Dedifferentiated amniotic fluid mesenchymal stem cell (primary cell): ENCODE data around the gene MAPK12.
A peak's percentile ranks its signal among the peaks of the same experiment; 100 is the strongest.
"Not testable (repeated sequence)": the region's sequence is repeated elsewhere in the genome, so short reads cannot be mapped to it uniquely, and the experiment has no call there.

Experiments
- DNase-seq: peaks from one replicate; pipeline ENCODE4 v3.0.0-alpha.2; 2016; ENCODE audit errors: extremely low spot score

The MAPK12 gene

DNA sequence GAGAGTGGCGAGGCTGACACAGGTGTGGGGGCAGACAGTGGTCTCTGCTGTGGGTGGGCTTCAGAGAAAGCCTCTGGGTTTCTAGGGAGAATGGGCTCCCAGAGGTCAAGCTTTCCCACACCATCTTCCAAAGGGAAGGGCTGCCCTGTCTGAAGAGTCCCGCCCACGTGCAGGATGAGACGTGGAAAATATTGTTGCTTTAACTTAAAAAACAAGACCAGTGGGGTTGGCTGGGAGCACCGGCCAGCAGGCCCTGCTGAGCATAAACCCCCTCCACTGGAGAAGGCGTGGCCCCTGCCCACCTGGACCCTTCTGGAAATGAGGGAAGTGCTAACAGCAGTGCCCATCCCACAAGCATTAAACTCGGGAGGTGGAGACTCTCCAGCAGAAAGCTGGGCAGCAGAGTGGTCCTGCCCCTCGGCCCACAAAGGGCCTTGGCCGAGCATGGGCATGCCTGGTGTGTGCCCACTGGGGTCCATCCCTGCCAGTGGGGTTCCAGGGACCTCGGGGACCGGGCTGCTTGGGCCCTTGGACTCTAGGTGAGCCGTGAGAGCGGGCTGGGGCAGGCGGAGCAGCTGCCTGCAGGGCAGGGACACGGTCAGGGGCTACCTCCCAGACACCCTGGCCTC is 45.3 kb downstream of the MAPK12 start:
- DNase-seq: no peak

- DNase-seq: no peak
Observed at GRCh38 chr22:50215297-50216054, 46.0 kb downstream of the MAPK12 start.

GRCh38 chr22:50213263-50213662 is 48.2 kb downstream of the MAPK12 start:
- no peak for DNase-seq

GRCh38 chr22:50211147-50211546 is 50.3 kb downstream of the MAPK12 start:
- no peak for DNase-seq

DNA sequence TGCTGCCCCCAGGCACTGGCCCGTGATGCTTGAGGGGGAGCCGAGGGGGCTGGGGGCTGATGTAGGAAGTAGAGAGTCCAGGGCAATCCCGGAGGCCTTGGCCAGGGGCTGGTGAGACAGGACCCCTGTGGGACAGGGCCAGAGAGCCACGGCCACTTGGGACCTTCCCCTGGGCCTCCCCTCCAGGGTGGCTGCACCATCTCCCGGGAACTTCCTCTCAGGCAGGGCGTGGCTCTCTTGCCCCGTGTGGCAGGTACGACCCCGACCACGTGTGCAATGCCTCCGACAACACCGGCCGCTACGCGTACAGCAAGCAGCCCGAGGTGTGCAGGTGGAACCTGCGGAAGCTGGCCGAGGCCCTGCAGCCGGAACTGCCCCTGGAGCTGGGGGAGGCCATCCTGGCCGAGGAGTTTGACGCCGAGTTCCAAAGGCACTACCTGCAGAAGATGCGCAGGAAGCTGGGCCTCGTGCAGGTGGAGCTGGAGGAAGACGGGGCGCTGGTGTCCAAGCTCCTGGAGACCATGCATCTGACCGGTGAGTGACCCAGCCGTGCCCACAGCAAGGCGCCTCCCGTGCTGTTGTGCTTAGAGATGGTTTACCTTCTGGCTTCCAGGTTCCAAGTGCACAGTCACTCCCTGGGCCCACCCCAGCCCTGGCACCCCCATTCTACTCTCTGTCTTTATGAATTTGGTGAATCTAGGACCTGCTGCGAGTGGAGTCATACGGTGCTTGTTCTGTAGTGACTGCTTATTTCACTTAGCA is 50.9 kb downstream of the MAPK12 start:
- no peak for DNase-seq

- DNase-seq: peak; percentile 36
Observed at GRCh38 chr22:50209893-50210292, 51.6 kb downstream of the MAPK12 start.

DNA sequence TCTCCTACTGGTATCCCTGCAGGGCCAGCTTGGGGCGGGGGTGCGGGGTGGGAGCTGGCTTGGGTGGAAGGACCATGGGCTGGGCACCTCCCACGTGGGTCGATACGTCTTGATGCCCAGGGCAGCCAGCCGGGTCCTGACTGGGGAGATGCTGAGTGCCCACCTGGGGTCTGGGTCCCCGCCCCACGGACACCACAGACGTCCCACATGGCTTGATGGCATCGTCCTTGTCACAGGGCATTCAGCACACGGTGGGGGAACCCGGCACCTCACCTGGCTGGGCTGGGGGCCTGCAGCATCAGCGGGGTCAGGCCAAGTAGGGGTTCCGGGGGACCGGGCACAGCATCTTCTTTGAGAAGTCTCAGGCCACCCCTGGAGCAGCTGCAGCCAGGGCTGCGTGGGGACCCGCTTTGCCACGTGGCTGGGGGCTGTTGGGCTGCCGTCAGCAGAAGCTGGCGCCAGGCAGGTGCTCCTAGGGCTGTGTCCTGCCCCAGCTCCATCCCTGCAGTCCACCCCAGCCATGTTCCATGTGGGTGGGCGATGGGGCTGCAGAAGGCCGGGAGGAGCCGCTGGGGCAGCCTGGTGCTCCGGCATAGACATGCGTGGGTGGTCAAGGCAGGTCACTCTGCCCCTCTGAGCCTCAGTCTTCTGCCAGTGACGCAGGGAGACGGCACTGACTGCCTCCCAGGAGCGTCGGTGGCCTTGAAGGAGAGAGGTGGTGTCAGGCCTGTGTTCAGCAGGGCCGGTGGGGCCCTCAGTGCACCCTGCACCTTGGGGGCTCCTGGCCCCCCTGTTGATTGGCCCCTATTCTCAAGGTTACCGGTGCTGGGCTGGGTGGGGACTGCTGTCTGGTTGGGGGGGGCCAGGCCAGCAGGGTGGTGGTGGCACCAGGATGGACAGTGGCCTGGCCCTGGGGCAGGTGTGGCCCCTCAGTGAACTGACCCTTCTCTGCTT is 52.3 kb downstream of the MAPK12 start:
- DNase-seq: no peak

- no peak for DNase-seq
Observed at GRCh38 chr22:50208430-50208938, 53.0 kb downstream of the MAPK12 start.

- no peak for DNase-seq
Observed at GRCh38 chr22:50207383-50208140, 53.9 kb downstream of the MAPK12 start.

DNA sequence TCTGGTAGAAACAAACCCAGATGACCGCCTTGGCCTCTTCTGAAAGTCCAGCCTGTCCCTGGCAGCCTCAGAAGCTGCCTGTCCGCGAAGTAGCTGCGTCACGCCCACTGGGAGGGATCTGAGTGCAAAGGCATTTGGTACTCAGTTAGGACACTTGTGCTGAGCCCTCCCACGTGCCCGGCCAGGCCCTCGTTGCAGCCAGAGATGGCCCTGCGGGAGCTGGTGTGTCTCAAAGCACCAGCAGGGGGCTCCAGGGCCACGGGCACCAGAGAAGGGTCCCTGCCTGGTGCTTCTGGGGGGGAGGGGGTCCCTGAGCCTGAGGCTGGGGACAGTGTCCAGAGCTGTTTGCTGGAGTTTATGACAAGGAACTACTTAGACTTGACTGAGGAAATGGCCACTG is 54.9 kb downstream of the MAPK12 start:
- no peak for DNase-seq

DNA sequence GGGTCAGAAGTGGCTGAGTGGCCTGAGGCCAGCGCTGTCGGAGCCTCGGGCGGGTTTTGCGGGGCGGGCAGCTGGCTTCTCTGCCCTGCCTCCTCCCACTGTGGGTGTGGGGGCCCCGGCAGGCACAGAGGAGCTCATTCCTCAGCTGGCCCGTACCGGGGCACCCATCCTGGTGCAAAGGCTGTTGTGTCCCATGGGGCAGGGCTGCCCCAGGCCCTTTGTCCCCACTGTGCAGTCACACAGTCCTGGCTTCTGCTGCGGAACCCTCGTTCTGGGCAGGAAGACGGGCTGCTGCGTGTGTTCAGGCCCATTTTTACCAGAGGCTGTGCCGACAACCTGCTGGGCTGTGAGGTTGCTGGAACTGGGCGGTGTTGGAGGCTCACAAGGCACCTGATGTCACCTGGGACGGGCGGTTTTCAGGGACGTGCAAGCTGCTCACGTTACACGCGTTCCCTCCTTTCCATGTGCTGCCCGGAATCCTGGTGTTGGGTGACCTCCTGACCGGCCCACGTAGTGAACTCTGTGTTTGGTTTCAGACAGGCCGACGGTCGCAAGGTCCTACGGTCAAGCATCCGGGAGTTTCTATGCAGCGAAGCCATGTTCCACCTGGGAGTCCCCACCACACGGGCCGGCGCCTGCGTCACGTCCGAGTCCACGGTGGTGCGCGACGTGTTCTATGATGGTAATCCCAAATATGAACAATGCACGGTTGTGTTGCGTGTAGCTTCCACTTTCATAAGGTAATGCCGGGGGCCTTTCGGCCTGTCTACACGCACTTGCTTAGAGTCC is 55.5 kb downstream of the MAPK12 start:
- no peak for DNase-seq

DNA sequence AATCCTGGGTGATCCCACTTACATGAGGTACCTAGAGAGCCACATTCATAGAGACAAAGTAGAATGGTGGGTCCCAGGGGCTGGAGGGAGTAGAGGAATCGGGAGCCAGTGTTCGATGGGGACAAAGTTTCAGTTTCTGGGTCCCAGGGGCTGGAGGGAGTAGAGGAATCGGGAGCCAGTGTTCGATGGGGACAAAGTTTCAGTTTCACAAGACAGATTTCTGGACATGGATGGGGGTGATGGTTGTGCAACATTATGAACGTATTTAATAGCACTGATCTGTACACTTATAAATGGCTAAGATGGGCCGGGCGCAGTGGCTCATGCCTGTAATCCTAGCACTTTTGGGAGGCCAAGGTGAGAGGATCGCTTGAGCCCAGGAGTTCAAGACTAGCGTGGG is 56.5 kb downstream of the MAPK12 start:
- DNase-seq: not testable (repeated sequence)

DNA sequence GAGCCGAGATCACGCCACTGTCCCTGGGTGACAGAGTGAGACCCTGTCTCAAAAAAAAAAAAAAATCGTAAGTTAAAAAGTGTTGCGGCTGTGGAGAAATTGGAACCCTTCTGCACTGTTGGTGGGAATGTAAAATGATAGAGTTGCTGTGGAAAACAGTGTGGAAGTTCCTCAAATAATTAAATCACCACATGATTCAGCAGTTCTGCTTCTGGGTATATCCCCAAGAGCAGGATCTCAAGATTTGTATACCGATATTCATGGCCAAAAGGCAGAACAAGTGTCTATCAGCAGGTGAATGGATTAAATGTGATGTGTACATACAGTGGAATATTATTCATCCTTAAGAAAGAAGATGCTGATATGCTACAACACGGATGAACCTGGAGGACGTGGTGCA is 56.9 kb downstream of the MAPK12 start:
- DNase-seq: no peak

DNA sequence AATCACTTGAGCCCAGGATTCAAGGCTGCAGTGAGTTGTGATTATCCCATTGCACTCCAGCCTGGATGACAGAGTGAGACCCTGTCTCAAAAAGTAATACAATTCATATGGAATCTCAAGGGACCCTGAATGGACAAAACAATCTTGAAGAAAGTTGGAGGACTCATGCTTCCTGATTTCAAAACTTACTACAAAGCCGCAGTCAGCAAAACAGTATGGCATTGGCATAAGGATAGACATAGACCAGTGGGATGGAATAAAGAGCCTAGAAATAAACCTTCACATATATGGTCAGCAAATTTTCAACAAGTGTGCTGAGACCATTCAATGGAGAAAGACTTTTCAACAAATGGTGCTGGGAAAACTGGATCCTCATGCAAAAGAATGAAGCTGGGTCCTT is 58.2 kb downstream of the MAPK12 start:
- DNase-seq: no peak
